H9 (cell line): Measurements from ENCODE around the gene GCN1. TPM values are rescaled to one million over a fixed set of nuclear protein-coding genes. Genes with fewer than 3 reads are reported as not detected.
A peak's percentile ranks its signal among the peaks of the same experiment; 100 is the strongest.

Experiments used
- DNase-seq: peaks from one replicate; pipeline ENCODE4 v3.0.0-alpha.2; 2017
- H2AFZ ChIP-seq: one replicate; pipeline ENCODE4 v1.6.1; 2013; ENCODE audit warnings: mild to moderate bottlenecking, low read length, control low read depth, moderate library complexity
- H2AK5ac ChIP-seq: 2 replicates; pipeline ENCODE4 v1.6.1; 2013; ENCODE audit warnings: low read length, control low read depth, mixed read lengths; ENCODE audit not compliant: insufficient read length
- H2BK120ac ChIP-seq: one replicate; pipeline ENCODE4 v1.6.1; 2013; ENCODE audit warnings: low read depth, mild to moderate bottlenecking, low read length, control low read depth, inconsistent platforms; ENCODE audit not compliant: poor library complexity, severe bottlenecking
- H2BK12ac ChIP-seq: 2 replicates; pipeline ENCODE4 v1.6.1; 2013; ENCODE audit warnings: low read length, control low read depth, mixed read lengths, low read depth; ENCODE audit not compliant: insufficient read length
- H2BK15ac ChIP-seq: 2 replicates; pipeline ENCODE4 v1.6.1; 2013; ENCODE audit warnings: low read depth, low read length, control low read depth
- H2BK20ac ChIP-seq: one replicate; pipeline ENCODE4 v1.6.1; 2013; ENCODE audit warnings: low read depth, mild to moderate bottlenecking, low read length, control low read depth, inconsistent platforms; ENCODE audit not compliant: poor library complexity, severe bottlenecking
- H2BK5ac ChIP-seq: 2 replicates; pipeline ENCODE4 v1.6.1; 2013; ENCODE audit warnings: low read length, control low read depth, mixed read lengths; ENCODE audit not compliant: insufficient read length
- H3K14ac ChIP-seq: 2 replicates; pipeline ENCODE4 v1.6.1; 2013; ENCODE audit warnings: low read length, control low read depth; ENCODE audit not compliant: insufficient read depth
- H3K18ac ChIP-seq: 2 replicates; pipeline ENCODE4 v1.6.1; 2013; ENCODE audit warnings: low read depth, mild to moderate bottlenecking, mixed read lengths, low read length, control low read depth; ENCODE audit not compliant: insufficient read length
- H3K23ac ChIP-seq: 2 replicates; pipeline ENCODE4 v1.6.1; 2013; ENCODE audit warnings: low read length, control low read depth, mixed read lengths, low read depth; ENCODE audit not compliant: insufficient read length
- H3K23me2 ChIP-seq: 2 replicates; pipeline ENCODE4 v1.6.1; 2013; ENCODE audit warnings: low read depth, mild to moderate bottlenecking, mixed read lengths, low read length, control low read depth; ENCODE audit not compliant: insufficient read length, poor library complexity, severe bottlenecking
- H3K27ac ChIP-seq: 2 replicates; pipeline ENCODE4 v1.5.1; 2013; ENCODE audit warnings: low read length, control low read depth, mixed read lengths, low read depth; ENCODE audit not compliant: insufficient read length
- H3K27me3 ChIP-seq: 2 replicates; pipeline ENCODE4 v1.6.1; 2013; ENCODE audit warnings: low read length, control low read depth, inconsistent platforms; ENCODE audit not compliant: insufficient read depth
- H3K4ac ChIP-seq: 2 replicates; pipeline ENCODE4 v1.6.1; 2013; ENCODE audit warnings: low read depth, mild to moderate bottlenecking, control low read depth, inconsistent platforms, low read length, moderate library complexity
- H3K4me1 ChIP-seq: 2 replicates; pipeline ENCODE4 v1.6.1; 2013; ENCODE audit warnings: low read length, control low read depth, inconsistent platforms; ENCODE audit not compliant: insufficient read depth
- H3K4me2 ChIP-seq: 2 replicates; pipeline ENCODE4 v1.6.1; 2013; ENCODE audit warnings: low read length, control low read depth, mixed read lengths; ENCODE audit not compliant: insufficient read length, insufficient read depth
- H3K56ac ChIP-seq: 2 replicates; pipeline ENCODE4 v1.6.1; 2013; ENCODE audit warnings: low read depth, mild to moderate bottlenecking, mixed read lengths, low read length, control low read depth; ENCODE audit not compliant: insufficient read length
- H3K79me1 ChIP-seq: 2 replicates; pipeline ENCODE4 v1.6.1; 2013; ENCODE audit warnings: low read depth, mild to moderate bottlenecking, moderate library complexity, low read length, control low read depth, inconsistent platforms; ENCODE audit not compliant: insufficient read depth, poor library complexity, severe bottlenecking
- H3K79me2 ChIP-seq: 2 replicates; pipeline ENCODE4 v1.6.1; 2013; ENCODE audit warnings: low read length, control low read depth, inconsistent platforms; ENCODE audit not compliant: insufficient read depth
- H3K9ac ChIP-seq: 2 replicates; pipeline ENCODE4 v1.6.1; 2013; ENCODE audit warnings: low read length, control low read depth, mixed read lengths; ENCODE audit not compliant: insufficient read length; ENCODE audit errors: extremely low read depth
- H3K9me3 ChIP-seq: one replicate; pipeline ENCODE4 v1.6.1; 2013; ENCODE audit warnings: low read depth, low read length, inconsistent platforms; ENCODE audit not compliant: control insufficient read depth
- H3T11ph ChIP-seq: one replicate; pipeline ENCODE4 v1.6.1; 2013; ENCODE audit warnings: mild to moderate bottlenecking, low read length, control low read depth, inconsistent platforms
- H4K20me1 ChIP-seq: one replicate; pipeline ENCODE4 v1.6.1; 2013; ENCODE audit not compliant: control insufficient read depth, insufficient read length, insufficient read depth
- H4K5ac ChIP-seq: 2 replicates; pipeline ENCODE4 v1.6.1; 2013; ENCODE audit warnings: low read depth, mild to moderate bottlenecking, mixed read lengths, low read length, control low read depth; ENCODE audit not compliant: insufficient read length
- H4K8ac ChIP-seq: replicated peaks from 2 replicates; pipeline ENCODE4 v1.6.1; 2013; ENCODE audit warnings: low read length, control low read depth, mixed read lengths, low read depth; ENCODE audit not compliant: insufficient read length
- H4K91ac ChIP-seq: 2 replicates; pipeline ENCODE4 v1.6.1; 2013; ENCODE audit warnings: low read depth, mild to moderate bottlenecking, moderate library complexity, mixed read lengths, low read length, control low read depth; ENCODE audit not compliant: insufficient read length
- H3K27ac Mint-ChIP-seq, 3 experiments: 2 replicates in 2 of 3; 3 replicates in 1 of 3; pipeline ENCODE4 v1.8.0; 2020 to 2021; ENCODE audit warnings: mixed read lengths in 3 of 3, mild to moderate bottlenecking in 1 of 3, moderate library complexity in 1 of 3
- H3K27me3 Mint-ChIP-seq: 2 replicates; pipeline ENCODE4 v1.8.0; 2021; ENCODE audit warnings: low read depth, mild to moderate bottlenecking, moderate library complexity, mixed read lengths
- H3K36me3 Mint-ChIP-seq, 3 experiments: 2 replicates in 2 of 3; 3 replicates in 1 of 3; pipeline ENCODE4 v1.8.0; 2020 to 2021; ENCODE audit warnings: low read depth in 3 of 3, mixed read lengths in 3 of 3; ENCODE audit not compliant: insufficient read depth in 1 of 3
- H3K4me1 Mint-ChIP-seq, 2 experiments: 2 replicates each; pipeline ENCODE4 v1.8.0; 2020; ENCODE audit warnings: mixed read lengths in 2 of 2
- H3K4me3 Mint-ChIP-seq, 2 experiments: 2 replicates in 1 of 2; 3 replicates in 1 of 2; pipeline ENCODE4 v1.8.0; 2020 to 2021; ENCODE audit warnings: mild to moderate bottlenecking in 2 of 2, mixed read lengths in 2 of 2, moderate library complexity in 1 of 2
- H3K9me3 Mint-ChIP-seq, 2 experiments: 2 replicates in 1 of 2; 3 replicates in 1 of 2; pipeline ENCODE4 v1.8.0; 2020; ENCODE audit warnings: mild to moderate bottlenecking in 2 of 2, mixed read lengths in 2 of 2, moderate library complexity in 1 of 2
- CTCF ChIP-seq: fragments of 200-600 bp; sonication (generic); conservative IDR thresholded peaks from 3 replicates; pipeline ENCODE4 v1.8.0; 2021; ENCODE audit warnings: antibody characterized with exemption, mild to moderate bottlenecking
- WGBS: extraction: QIAGEN DNeasy Blood & Tissue Kit; methylation state at CpG from one replicate; pipeline ENCODE4 v1.1.7; 2013; ENCODE audit warnings: missing lambda C conversion rate, low lambda C conversion rate, mixed read lengths; ENCODE audit not compliant: insufficient read length; ENCODE audit errors: extremely low coverage; 5-methylcytosine and 5-hydroxymethylcytosine counted together
- total RNA-seq: library from RNA; stranded (reverse); gene quantifications from 2 replicates; pipeline ENCODE4 v1.2.1, GENCODE V29; 2021

GCN1 gene
- total RNA-seq, 1 experiment from 2014 or later = 137 TPM

GRCh38 chr12:120121343-120121742 is 73.2 kb downstream of the GCN1 start:
- peaks cover 6% of the 10 kb centered on the region for H3K23me2 ChIP-seq
- H2AFZ ChIP-seq = no peak overlapping the region
- Mint-ChIP-seq H3K27me3 (no peaks in the 10 kb centered on the region), H3K36me3 (peaks cover 0 to 11% (median 3%) of the 10 kb centered on the region in 3 experiments; a peak in 4 of 7 replicates), H3K9me3 (no peaks in the 10 kb centered on the region; a peak in 1 of 5 replicates), H3K4me1 (peaks cover 18% of the 10 kb centered on the region in 2 experiments), H3K4me3 (no peak overlapping the region), H3K27ac (peak overlapping the region in 1 of 3 experiments; percentile 14; a peak in 2 of 7 replicates)
- no peak overlapping the region for H2AK5ac ChIP-seq
- H4K91ac ChIP-seq = no peak overlapping the region
- no peak overlapping the region for H4K8ac ChIP-seq
- no peak overlapping the region for H3K56ac ChIP-seq
- no peak overlapping the region for H2BK12ac ChIP-seq
- no peak overlapping the region for H2BK20ac ChIP-seq
- no peak for DNase-seq
- no peaks in the 10 kb centered on the region for H3K27me3 ChIP-seq
- no peak overlapping the region for H3K27ac ChIP-seq
- no peaks in the 10 kb centered on the region for H3K4me1 ChIP-seq
- H3K23ac ChIP-seq = no peak overlapping the region
- no peak overlapping the region for H4K5ac ChIP-seq
- TF ChIP-seq CTCF = no peak
- no peak overlapping the region for H3K4ac ChIP-seq
- H2BK120ac ChIP-seq = no peak overlapping the region
- H2BK15ac ChIP-seq = no peak overlapping the region
- H3K79me2 ChIP-seq = no peaks in the 10 kb centered on the region
- no peaks in the 10 kb centered on the region for H3K9me3 ChIP-seq
- H3K9ac ChIP-seq = no peak overlapping the region
- no peak overlapping the region for H3K18ac ChIP-seq
- no peak overlapping the region for H3K4me2 ChIP-seq
- H3T11ph ChIP-seq = no peak overlapping the region
- no CpG with 5 or more reads among the region's 2 CpGs for WGBS
- no peaks in the 10 kb centered on the region for H4K20me1 ChIP-seq
- H3K14ac ChIP-seq = no peak overlapping the region
- H3K79me1 ChIP-seq = no peaks in the 10 kb centered on the region
- H2BK5ac ChIP-seq = no peak overlapping the region
